Measurements from ENCODE around the gene COL7A1.

DNA sequence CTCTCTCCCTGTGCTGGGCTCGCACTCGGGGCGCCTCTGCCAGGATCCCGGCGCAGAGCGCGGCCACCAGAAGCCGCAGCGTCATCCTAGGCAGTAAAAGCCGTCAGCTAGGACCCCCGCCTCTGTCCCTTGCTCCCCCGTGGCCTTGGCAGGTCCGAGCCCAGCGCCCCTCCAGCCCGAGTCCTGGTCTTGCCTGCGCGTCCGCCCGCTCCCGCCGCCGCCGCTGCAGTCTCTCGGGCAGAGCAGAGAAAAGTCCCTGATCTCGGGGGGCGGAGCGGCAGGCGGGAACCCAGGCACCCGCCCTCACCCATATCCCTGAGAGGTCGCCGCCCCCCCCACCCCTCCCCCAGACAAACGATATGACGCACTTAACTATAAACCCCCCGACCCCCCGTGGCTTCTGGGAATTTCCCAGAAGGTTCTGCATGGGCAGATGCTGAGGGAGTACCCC is at the start of gene COL7A1:
- TF ChIP-seq EZH2 (IDR thresholded peaks at IDR 0.05; ENCODE audit: borderline replicate concordance, low read depth, low read length, poor library complexity, severe bottlenecking) (no peak), CTCF (conservative IDR thresholded peaks at IDR 0.05; ENCODE audit: low read depth, low read length) (no peak)

Data from A673 (cell line).